GM19193 (cell line): ENCODE measurements around the gene BLOC1S3.

Experiments used
- POLR2A ChIP-seq: IDR thresholded peaks from 4 replicates; pipeline ENCODE4 v1.6.1; 2011; ENCODE audit not compliant: insufficient read depth, insufficient read length; ENCODE audit errors: extremely low read depth

BLOC1S3 gene, protein sequence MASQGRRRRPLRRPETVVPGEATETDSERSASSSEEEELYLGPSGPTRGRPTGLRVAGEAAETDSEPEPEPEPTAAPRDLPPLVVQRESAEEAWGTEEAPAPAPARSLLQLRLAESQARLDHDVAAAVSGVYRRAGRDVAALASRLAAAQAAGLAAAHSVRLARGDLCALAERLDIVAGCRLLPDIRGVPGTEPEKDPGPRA

GRCh38 chr19:45178262-45179071, at the start of gene BLOC1S3:
TSS of gene BLOC1S3 (plus strand) at chr19:45178784. CDS start at chr19:45179297, 513 bp downstream.
- TF ChIP-seq POLR2A, result peak; percentile 76

- TF ChIP-seq POLR2A, result no peak
Observed at GRCh38 chr19:45128806-45129205, 49.8 kb upstream of the BLOC1S3 start.

- no peak for TF ChIP-seq POLR2A
Observed at GRCh38 chr19:45130236-45130635, 48.3 kb upstream of the BLOC1S3 start.

DNA sequence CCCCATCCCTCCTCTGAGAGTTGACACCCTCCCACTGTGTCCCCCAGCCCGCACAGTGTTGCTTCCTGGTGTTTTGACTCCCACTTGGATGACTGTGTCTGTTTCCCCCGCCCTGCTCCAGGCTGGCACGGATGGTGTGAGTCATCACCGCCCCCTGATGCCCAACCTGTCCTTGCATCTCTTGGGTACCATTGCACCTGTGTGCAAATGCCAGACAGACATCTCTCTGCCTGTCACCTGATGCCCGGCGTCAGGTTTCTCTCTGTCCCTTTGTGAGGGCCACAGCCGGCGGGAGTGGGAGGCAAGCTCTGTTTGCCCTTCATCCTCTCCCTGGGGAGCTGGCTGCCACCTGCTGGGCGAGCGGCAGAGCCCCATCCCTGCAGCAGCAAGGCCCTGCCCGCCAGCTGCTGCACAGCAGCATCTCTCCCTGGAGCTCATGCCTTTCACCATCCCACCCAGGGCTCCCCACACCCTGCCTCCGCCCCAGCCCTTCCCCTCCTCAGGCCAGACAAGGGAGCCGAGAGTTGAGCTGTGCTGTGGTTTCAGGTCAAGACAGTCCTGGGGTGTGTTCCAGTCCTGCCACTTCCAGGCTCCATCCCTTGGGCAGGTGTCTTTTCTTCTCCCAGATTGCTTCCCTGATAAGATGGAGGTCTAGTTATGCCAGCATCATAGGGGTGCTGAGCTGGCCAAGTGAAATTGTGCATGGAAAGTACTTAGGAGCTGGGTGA, 47.5 kb upstream of the BLOC1S3 start:
- no peak for TF ChIP-seq POLR2A

GRCh38 chr19:45133661-45134060, 44.9 kb upstream of the BLOC1S3 start:
- TF ChIP-seq POLR2A, result no peak

DNA sequence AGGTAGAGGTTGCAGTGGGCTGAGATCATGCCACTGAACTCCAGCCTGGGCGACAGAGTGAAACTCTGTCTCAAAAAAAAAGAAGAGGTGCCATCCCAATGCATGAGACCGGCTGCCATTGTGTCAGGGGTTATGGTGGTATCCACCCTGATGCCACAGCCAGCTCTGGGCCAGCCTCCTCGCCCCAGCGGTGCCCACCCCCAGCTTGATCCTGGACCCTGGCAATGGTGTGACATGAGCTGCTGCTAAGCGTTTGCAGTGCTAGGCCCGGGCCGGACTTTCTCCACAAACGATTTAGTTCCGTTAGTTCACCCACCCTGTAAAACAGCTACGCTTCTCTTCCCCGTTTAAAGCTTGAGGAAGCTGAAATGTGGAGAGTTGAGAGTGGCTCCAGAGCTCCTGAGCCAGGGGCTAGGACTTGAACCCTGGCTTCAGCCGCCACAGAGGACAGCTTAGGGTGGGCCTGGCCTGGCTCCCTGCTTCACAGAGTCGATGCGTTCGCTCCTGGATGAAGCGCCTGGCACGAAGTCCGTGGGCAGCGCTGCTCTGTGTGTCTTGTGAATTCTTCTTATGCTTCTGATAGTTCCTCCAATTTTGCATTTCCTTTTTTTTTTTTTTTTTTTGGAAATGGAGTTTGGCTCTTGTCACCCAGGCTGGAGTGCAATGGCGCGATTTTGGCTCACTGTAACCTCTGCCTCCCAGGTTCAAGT, 43.3 kb upstream of the BLOC1S3 start:
- TF ChIP-seq POLR2A, result no peak

GRCh38 chr19:45136507-45137178, 41.9 kb upstream of the BLOC1S3 start:
- TF ChIP-seq POLR2A, result peak; percentile 51

DNA sequence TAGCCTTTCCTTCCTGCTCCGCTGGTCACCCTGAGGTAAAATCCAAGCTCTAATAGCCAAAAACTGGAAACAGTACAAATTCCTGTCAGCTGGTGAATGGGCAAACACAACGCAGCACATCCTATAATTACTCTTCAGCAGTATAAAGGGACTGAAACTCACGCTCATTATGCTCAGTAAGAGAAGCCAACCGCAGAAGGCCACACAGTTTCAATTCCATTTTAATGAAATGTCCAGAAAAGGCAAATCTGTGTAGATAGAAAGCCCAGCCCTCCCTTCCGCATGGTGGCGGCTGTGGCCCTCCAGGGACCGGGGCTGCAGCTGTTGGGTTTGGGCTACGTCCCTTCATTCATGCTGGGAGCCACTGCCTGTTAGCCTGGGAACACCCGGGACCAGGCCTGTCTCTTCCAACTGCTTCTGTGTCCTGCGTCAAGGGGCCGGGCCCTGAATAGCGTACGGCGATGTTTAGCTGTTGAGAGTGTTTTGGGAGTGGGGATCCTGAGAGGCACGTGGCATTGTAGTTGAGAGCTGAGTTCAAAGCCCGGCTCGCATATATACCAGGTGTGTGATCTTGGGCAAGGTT, 41.3 kb upstream of the BLOC1S3 start:
- peak; percentile 59 for TF ChIP-seq POLR2A

GRCh38 chr19:45138303-45138751, 40.3 kb upstream of the BLOC1S3 start:
- TF ChIP-seq POLR2A, result no peak

DNA sequence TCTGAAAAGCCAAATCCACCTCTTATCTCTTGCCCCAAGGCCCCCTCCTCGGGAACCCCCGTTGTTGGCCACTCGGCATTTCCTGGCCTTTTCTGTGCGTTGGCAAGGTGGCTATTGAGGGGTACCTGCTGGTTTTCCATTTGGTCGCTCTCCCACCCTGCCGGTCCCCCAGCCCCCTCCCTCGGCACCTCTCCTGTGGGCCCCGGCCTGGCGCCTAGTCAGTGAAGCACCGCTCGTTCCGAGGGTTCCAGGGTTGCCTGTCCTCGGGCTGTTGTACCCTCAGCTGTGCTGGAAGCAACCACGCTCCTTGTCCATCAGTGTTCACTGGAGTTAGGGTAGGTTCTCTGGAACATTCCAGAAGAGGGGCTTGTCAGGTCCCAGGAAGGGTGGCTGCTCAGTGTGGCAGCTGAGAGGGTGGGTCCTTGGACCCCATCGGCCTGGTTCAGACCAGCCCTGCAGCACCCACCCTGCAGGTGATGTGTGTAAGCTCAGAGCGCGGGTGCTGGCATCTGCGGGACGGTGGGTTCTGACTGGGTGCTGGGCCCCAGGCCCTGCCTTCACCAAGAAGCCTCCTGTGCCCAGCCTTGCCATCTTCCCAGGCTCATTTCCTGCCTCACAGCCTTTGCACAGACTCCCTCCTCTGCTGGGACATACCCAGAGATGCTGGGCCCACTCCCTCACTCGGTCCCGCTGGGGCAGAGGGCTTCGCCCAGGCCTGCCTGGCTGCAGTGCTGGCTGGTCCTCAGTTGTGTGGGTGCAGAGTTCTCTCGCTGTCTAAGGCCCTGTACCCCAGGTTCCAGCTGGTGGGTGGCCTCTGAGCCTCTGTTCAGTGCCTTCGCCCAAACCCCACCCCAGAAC, 39.1 kb upstream of the BLOC1S3 start:
- TF ChIP-seq POLR2A, result no peak

DNA sequence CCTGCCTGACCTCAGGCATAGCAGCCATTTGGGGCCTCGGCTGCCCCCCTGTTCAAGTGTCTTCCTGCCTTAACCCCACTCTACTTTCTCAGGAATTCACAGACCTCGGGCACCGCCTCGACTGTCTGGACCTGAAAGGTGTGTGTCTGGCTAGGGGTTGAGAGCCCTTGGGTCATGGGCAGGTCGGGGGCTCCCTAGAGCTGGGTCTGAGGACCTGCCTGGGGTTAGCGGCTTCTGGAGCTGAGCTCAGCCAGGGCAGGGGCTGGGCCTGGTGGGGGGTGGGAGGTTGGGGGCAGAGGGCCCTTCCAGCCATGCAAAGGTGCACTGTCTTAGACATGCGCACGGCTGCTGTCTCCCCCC, 38.5 kb upstream of the BLOC1S3 start:
- no peak for TF ChIP-seq POLR2A

DNA sequence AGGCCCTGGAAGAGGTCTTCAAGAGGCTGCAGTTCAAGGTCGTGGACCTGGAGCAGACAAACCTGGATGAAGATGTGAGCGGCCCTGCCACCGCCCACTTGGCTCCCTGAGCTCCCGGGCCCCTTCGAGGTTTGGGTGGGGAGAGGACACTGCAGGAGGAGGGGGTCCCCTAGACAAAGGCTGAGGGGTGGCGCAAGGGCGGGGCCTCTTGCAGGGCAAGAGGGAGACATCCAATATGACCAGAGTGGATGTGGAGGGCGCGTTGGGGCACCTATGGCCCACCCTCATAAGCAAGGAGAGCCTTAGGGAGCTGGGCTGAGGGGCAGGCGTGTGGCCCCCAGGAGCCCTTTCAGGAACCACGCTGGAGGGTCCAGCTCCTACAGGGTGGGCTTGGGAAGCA, 38.1 kb upstream of the BLOC1S3 start:
- no peak for TF ChIP-seq POLR2A

- TF ChIP-seq POLR2A, result no peak
Observed at GRCh38 chr19:45141203-45141900, 37.2 kb upstream of the BLOC1S3 start.

- TF ChIP-seq POLR2A, result no peak
Observed at GRCh38 chr19:45142016-45142725, 36.4 kb upstream of the BLOC1S3 start.
